K562 (cell line): ENCODE measurements around the gene SLX4IP. TPM values are rescaled to one million over a fixed set of nuclear protein-coding genes. Genes with fewer than 3 reads are reported as not detected.

Source experiments
- ILF3 ChIP-seq: fragments of 450-650 bp; IDR thresholded peaks from 2 replicates; pipeline ENCODE4 v1.6.1; 2018; ENCODE audit warnings: antibody characterized with exemption, mild to moderate bottlenecking, moderate library complexity, borderline replicate concordance
- ZNF263 ChIP-seq: sonication (generic); formaldehyde crosslinking; IDR thresholded peaks from 2 replicates; pipeline ENCODE4 v1.8.0; 2022; ENCODE audit warnings: mild to moderate bottlenecking, missing genetic modification reagents, borderline replicate concordance
- polyA plus RNA-seq, 8 experiments: library from polyadenylated mRNA; depleted of rRNA in 4 of 8; stranded (reverse) in 5 of 8; unstranded in 3 of 8; fragments of >200 nt; fragmentation: Nextera tagmentation in 2 of 8; fragmentation: Illumina TruSeq in 1 of 8; extraction: Ambion mirVana in 2 of 8; extraction: Trizol in 1 of 8; gene quantifications; 2 replicates each; pipeline versions ENCODE4 v1.2.1 to v1.2.3, GENCODE V29; 2011 to 2014; ENCODE audit warnings: inconsistent platforms in 1 of 8, missing spikeins in 1 of 8
- total RNA-seq, 7 experiments: library from RNA; depleted of rRNA in 6 of 7; stranded (reverse); fragments of >200 nt in 6 of 7; fragmentation: Illumina TruSeq in 2 of 7; extraction: Trizol in 2 of 7; gene quantifications; 2 replicates each; pipeline versions ENCODE4 v1.2.1 to v1.2.3, GENCODE V29; 2011 to 2021; ENCODE audit warnings: low replicate concordance in 1 of 7
- TF ChIP-seq, protein P1 (sequence below): fragments of 450-650 bp; formaldehyde crosslinking; IDR thresholded peaks from 2 replicates; pipeline ENCODE4 v1.4.0; 2020; ENCODE audit warnings: mild to moderate bottlenecking, moderate library complexity
- TF ChIP-seq, protein P2 (sequence below): sonication (generic); formaldehyde crosslinking; IDR thresholded peaks from 2 replicates; pipeline ENCODE4 v1.8.0; 2022; ENCODE audit warnings: mild to moderate bottlenecking, missing genetic modification reagents, borderline replicate concordance
- TF ChIP-seq, protein P3 (sequence below): fragments of 450-650 bp; IDR thresholded peaks from 2 replicates; pipeline ENCODE4 v1.6.1; 2016

The SLX4IP gene
- total and polyA plus RNA-seq, 9 of the 15 experiments (the other 6 are each of a cell fraction or from before 2014, with no cell fraction given) = 1.5 to 5.9 (median 3.5) TPM

DNA sequence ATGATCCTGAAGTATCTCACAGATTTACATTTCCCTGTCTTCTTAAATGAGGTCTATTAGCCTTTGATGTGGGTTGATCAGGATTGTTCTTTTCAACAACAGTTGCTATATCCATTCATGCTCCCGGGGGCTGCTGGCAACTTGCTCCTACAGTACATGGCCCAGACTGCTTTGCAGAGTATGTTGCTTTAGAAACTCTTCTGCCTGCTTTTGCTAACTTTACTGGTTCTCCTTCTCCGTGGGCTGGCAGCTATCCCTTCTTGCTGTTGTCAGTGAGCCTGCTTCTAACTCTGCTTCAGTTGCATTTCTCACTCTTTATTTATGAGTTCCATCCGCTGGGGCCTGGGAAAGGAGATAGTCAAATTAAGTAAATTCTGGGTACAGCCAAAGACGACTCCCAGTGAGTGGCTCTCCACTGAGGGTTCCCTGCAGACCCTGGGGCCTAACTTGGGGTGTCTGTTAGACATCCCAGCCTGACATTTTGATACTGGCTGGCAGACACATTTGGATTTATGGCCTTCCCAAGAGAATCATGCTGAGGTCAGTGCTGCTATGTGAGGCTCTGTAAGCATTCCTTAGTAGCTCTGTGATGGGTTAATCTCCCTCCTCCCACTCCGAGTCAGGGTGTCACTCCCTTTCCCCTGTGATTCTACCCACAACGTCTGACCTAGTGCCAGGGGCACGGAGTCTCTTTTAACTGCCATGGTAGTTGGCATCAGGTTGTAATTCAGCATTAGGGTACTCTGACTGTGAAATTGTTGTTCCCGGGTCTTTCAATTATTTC, 73.6 kb downstream of the SLX4IP start (continued):
- TF ChIP-seq, protein P1, sequence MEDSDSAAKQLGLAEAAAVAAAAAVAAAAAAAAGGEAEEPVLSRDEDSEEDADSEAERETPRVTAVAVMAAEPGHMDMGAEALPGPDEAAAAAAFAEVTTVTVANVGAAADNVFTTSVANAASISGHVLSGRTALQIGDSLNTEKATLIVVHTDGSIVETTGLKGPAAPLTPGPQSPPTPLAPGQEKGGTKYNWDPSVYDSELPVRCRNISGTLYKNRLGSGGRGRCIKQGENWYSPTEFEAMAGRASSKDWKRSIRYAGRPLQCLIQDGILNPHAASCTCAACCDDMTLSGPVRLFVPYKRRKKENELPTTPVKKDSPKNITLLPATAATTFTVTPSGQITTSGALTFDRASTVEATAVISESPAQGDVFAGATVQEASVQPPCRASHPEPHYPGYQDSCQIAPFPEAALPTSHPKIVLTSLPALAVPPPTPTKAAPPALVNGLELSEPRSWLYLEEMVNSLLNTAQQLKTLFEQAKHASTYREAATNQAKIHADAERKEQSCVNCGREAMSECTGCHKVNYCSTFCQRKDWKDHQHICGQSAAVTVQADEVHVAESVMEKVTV = no peak
- TF ChIP-seq, protein P2, sequence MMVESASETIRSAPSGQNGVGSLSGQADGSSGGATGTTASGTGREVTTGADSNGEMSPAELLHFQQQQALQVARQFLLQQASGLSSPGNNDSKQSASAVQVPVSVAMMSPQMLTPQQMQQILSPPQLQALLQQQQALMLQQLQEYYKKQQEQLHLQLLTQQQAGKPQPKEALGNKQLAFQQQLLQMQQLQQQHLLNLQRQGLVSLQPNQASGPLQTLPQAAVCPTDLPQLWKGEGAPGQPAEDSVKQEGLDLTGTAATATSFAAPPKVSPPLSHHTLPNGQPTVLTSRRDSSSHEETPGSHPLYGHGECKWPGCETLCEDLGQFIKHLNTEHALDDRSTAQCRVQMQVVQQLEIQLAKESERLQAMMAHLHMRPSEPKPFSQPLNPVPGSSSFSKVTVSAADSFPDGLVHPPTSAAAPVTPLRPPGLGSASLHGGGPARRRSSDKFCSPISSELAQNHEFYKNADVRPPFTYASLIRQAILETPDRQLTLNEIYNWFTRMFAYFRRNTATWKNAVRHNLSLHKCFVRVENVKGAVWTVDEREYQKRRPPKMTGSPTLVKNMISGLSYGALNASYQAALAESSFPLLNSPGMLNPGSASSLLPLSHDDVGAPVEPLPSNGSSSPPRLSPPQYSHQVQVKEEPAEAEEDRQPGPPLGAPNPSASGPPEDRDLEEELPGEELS (CRISPR knock-in tag) = no peak
- TF ChIP-seq, protein P3, sequence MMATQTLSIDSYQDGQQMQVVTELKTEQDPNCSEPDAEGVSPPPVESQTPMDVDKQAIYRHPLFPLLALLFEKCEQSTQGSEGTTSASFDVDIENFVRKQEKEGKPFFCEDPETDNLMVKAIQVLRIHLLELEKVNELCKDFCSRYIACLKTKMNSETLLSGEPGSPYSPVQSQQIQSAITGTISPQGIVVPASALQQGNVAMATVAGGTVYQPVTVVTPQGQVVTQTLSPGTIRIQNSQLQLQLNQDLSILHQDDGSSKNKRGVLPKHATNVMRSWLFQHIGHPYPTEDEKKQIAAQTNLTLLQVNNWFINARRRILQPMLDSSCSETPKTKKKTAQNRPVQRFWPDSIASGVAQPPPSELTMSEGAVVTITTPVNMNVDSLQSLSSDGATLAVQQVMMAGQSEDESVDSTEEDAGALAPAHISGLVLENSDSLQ = peak; percentile 53
- peak; percentile 66; the same call in 1 of the 2 replicates for TF ChIP-seq ZNF263 (CRISPR knock-in tag)
- no peak for TF ChIP-seq ILF3
